Neural cell (in vitro differentiated cells): ENCODE measurements around the gene NHSL2. TPM values are rescaled to one million over a fixed set of nuclear protein-coding genes. Genes with fewer than 3 reads are reported as not detected.

Experiments used
- H2AFZ ChIP-seq: fragments of 200-600, 300-800 bp; sonication (generic), shearing (Covaris generic); 2 replicates; pipeline ENCODE4 v1.6.0; 2014; ENCODE audit warnings: low read depth, mild to moderate bottlenecking, antibody characterized with exemption, low read length, moderate library complexity
- H3F3A ChIP-seq: fragments of 200-600 bp; shearing (Covaris generic); 2 replicates; pipeline ENCODE4 v1.6.1; 2016; ENCODE audit warnings: mild to moderate bottlenecking, moderate library complexity, mixed read lengths, antibody characterized with exemption, low read length; ENCODE audit not compliant: insufficient read depth, poor library complexity, severe bottlenecking
- H3K27ac ChIP-seq: fragments of 200-600, 300-800 bp; sonication (generic), shearing (Covaris generic); 2 replicates; pipeline ENCODE4 v1.5.1; 2014; ENCODE audit warnings: mild to moderate bottlenecking, low read length, moderate library complexity
- H3K27me3 ChIP-seq: fragments of 300-800, 200-600 bp; sonication (generic), shearing (Covaris generic); 2 replicates; pipeline ENCODE4 v1.6.0; 2014; ENCODE audit warnings: mild to moderate bottlenecking, low read depth, low read length, moderate library complexity; ENCODE audit not compliant: insufficient read depth
- H3K36me3 ChIP-seq: fragments of 300-800, 200-600 bp; sonication (generic), shearing (Covaris generic); 2 replicates; pipeline ENCODE4 v1.5.1; 2014; ENCODE audit warnings: mild to moderate bottlenecking, antibody characterized with exemption, low read length, moderate library complexity; ENCODE audit not compliant: insufficient read depth
- H3K4me2 ChIP-seq: fragments of 300-800, 200-600 bp; sonication (generic), shearing (Covaris generic); 2 replicates; pipeline ENCODE4 v1.6.0; 2014; ENCODE audit warnings: mild to moderate bottlenecking, low read length
- H3K4me3 ChIP-seq: fragments of 300-800, 200-600 bp; sonication (generic), shearing (Covaris generic); 2 replicates; pipeline ENCODE4 v1.5.1; 2014; ENCODE audit warnings: mild to moderate bottlenecking, low read length, moderate library complexity
- H3K79me2 ChIP-seq: fragments of 200-600 bp; shearing (Covaris generic); replicated peaks from 2 replicates; pipeline ENCODE4 v1.6.0; 2014; ENCODE audit warnings: mild to moderate bottlenecking, low read length, moderate library complexity; ENCODE audit not compliant: insufficient read depth
- H3K9ac ChIP-seq: fragments of 300-800, 200-600 bp; sonication (generic), shearing (Covaris generic); 2 replicates; pipeline ENCODE4 v1.6.1; 2016; ENCODE audit warnings: mild to moderate bottlenecking, low read length, mixed read lengths
- H3K9me2 ChIP-seq: fragments of 200-600 bp; shearing (Covaris generic); 2 replicates; pipeline ENCODE4 v1.6.1; 2016; ENCODE audit warnings: mild to moderate bottlenecking, low read length, mixed read lengths; ENCODE audit not compliant: insufficient read depth
- H3K9me3 ChIP-seq: fragments of 200-600, 300-800 bp; sonication (generic), shearing (Covaris generic); 2 replicates; pipeline ENCODE4 v1.6.1; 2016; ENCODE audit warnings: mild to moderate bottlenecking, mixed run types, low read length, moderate library complexity, mixed read lengths
- H4K20me1 ChIP-seq: fragments of 200-600 bp; shearing (Covaris generic); 2 replicates; pipeline ENCODE4 v1.6.1; 2016; ENCODE audit warnings: mild to moderate bottlenecking, mixed run types; ENCODE audit not compliant: insufficient read depth
- EP300 ChIP-seq: fragments of 450-650 bp; conservative IDR thresholded peaks from 2 replicates; pipeline ENCODE4 v1.6.1; 2014; ENCODE audit warnings: antibody characterized with exemption, mild to moderate bottlenecking, moderate library complexity; ENCODE audit not compliant: poor library complexity, severe bottlenecking
- EZH2 ChIP-seq: fragments of 200-600, 300-800 bp; shearing (Covaris generic), sonication (generic); IDR thresholded peaks from 2 replicates; pipeline ENCODE4 v1.6.1; 2014; ENCODE audit warnings: antibody characterized with exemption, low read length, borderline replicate concordance, mild to moderate bottlenecking; ENCODE audit not compliant: insufficient read depth, poor library complexity, severe bottlenecking
- MXI1 ChIP-seq: fragments of 450-650 bp; conservative IDR thresholded peaks from 2 replicates; pipeline ENCODE4 v1.6.1; 2014; ENCODE audit warnings: antibody characterized with exemption, mild to moderate bottlenecking; ENCODE audit not compliant: poor library complexity, severe bottlenecking
- POLR2AphosphoS5 ChIP-seq: IDR thresholded peaks from 2 replicates; pipeline ENCODE4 v1.6.1; 2012
- RAD21 ChIP-seq: fragments of 450-650 bp; conservative IDR thresholded peaks from 2 replicates; pipeline ENCODE4 v1.6.1; 2014; ENCODE audit warnings: antibody characterized with exemption, mild to moderate bottlenecking, moderate library complexity
- SMC3 ChIP-seq: fragments of 450-650 bp; conservative IDR thresholded peaks from 2 replicates; pipeline ENCODE4 v1.6.1; 2014; ENCODE audit warnings: antibody characterized with exemption, mild to moderate bottlenecking, moderate library complexity; ENCODE audit not compliant: poor library complexity
- TAF1 ChIP-seq: IDR thresholded peaks from 2 replicates; pipeline ENCODE4 v1.6.1; 2012; ENCODE audit warnings: low read depth
- polyA plus RNA-seq: library from polyadenylated mRNA; depleted of rRNA; stranded (reverse); fragments of >200 nt; gene quantifications from 2 replicates; pipeline ENCODE4 v1.2.3, GENCODE V29; 2014
- TF ChIP-seq, protein P1 (sequence below): IDR thresholded peaks from 2 replicates; pipeline ENCODE4 v1.6.1; 2012; ENCODE audit warnings: borderline replicate concordance
- TF ChIP-seq, protein P2 (sequence below): fragments of 450-650 bp; IDR thresholded peaks from 2 replicates; pipeline ENCODE4 v1.5.1; 2014; ENCODE audit warnings: antibody characterized with exemption, mild to moderate bottlenecking, moderate library complexity; ENCODE audit not compliant: poor library complexity, severe bottlenecking

Gene NHSL2
- polyA plus RNA-seq, 1 donor from 2014 or later = 0.87 TPM

DNA sequence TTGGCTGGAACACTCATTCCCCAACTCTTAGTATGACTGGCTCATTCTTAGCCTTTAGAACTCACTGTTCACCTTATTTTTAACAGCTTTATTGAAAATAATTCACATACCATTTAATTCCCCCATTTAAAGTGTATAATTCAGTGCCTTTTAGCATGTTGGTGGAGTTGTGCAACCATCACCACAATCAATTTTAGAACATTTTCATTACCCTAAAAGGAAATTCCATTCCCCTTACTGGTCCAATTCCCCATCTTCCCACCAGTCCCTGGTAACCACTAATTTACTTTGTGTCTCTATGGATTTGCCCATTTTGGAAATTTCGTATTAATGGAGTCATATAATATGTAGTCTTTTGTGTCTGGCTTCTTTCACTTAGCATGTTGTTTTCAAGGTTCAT is 19.7 kb downstream of the NHSL2 start:
- Histone ChIP-seq H2AFZ (no peak overlapping the region), H3K4me2 (no peak overlapping the region), H3K36me3 (no peaks in the 10 kb centered on the region), H3K9me3 (no peaks in the 10 kb centered on the region), H3K9ac (no peak overlapping the region), H3K9me2 (no peaks in the 10 kb centered on the region), H3K4me3 (no peak overlapping the region), H3K79me2 (no peaks in the 10 kb centered on the region), H3F3A (no peaks in the 10 kb centered on the region), H3K27me3 (no peaks in the 10 kb centered on the region), H4K20me1 (no peaks in the 10 kb centered on the region), H3K27ac (no peak overlapping the region)
- no peak for TF ChIP-seq RAD21
- TF ChIP-seq EZH2 = no peak
- TF ChIP-seq POLR2AphosphoS5 = no peak
- no peak for TF ChIP-seq SMC3
- TF ChIP-seq, protein P1, sequence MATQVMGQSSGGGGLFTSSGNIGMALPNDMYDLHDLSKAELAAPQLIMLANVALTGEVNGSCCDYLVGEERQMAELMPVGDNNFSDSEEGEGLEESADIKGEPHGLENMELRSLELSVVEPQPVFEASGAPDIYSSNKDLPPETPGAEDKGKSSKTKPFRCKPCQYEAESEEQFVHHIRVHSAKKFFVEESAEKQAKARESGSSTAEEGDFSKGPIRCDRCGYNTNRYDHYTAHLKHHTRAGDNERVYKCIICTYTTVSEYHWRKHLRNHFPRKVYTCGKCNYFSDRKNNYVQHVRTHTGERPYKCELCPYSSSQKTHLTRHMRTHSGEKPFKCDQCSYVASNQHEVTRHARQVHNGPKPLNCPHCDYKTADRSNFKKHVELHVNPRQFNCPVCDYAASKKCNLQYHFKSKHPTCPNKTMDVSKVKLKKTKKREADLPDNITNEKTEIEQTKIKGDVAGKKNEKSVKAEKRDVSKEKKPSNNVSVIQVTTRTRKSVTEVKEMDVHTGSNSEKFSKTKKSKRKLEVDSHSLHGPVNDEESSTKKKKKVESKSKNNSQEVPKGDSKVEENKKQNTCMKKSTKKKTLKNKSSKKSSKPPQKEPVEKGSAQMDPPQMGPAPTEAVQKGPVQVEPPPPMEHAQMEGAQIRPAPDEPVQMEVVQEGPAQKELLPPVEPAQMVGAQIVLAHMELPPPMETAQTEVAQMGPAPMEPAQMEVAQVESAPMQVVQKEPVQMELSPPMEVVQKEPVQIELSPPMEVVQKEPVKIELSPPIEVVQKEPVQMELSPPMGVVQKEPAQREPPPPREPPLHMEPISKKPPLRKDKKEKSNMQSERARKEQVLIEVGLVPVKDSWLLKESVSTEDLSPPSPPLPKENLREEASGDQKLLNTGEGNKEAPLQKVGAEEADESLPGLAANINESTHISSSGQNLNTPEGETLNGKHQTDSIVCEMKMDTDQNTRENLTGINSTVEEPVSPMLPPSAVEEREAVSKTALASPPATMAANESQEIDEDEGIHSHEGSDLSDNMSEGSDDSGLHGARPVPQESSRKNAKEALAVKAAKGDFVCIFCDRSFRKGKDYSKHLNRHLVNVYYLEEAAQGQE = no peak

DNA sequence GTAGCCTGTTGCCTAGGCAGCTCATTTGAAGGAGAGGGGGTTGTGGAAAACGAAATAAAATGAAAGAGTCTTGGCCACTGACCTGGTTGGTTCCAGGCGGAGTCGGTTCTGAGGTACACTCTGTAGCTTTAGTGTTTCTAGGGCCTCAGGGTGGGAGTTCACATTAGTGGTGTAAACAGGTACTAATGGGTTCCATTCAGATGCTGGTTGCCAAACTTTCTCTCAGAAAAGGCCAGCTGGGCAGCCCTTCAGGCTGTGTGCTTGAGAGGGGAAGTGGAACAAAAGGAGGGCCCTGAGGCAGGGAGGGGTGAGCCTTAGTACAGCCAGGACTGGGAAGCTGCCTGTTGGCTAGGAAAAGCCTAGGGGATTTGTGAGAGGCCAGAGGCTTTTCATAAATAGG is 24.8 kb downstream of the NHSL2 start:
- Histone ChIP-seq H3K27ac (no peak overlapping the region), H3K27me3 (no peaks in the 10 kb centered on the region)

More for the DNA sequence above, 24.8 kb downstream of the NHSL2 start:
- H3K9ac ChIP-seq = no peak overlapping the region
- H3K4me3 ChIP-seq = no peak overlapping the region
- no peaks in the 10 kb centered on the region for H3K9me2 ChIP-seq
- no peak overlapping the region for H2AFZ ChIP-seq
- no peaks in the 10 kb centered on the region for H3F3A ChIP-seq
- H3K9me3 ChIP-seq = no peaks in the 10 kb centered on the region
- no peaks in the 10 kb centered on the region for H4K20me1 ChIP-seq
- H3K4me2 ChIP-seq = no peak overlapping the region
- TF ChIP-seq, protein P1 = no peak
- TF ChIP-seq POLR2AphosphoS5 (no peak), EP300 (no peak), MXI1 (no peak), TAF1 (no peak)
- TF ChIP-seq, protein P2, sequence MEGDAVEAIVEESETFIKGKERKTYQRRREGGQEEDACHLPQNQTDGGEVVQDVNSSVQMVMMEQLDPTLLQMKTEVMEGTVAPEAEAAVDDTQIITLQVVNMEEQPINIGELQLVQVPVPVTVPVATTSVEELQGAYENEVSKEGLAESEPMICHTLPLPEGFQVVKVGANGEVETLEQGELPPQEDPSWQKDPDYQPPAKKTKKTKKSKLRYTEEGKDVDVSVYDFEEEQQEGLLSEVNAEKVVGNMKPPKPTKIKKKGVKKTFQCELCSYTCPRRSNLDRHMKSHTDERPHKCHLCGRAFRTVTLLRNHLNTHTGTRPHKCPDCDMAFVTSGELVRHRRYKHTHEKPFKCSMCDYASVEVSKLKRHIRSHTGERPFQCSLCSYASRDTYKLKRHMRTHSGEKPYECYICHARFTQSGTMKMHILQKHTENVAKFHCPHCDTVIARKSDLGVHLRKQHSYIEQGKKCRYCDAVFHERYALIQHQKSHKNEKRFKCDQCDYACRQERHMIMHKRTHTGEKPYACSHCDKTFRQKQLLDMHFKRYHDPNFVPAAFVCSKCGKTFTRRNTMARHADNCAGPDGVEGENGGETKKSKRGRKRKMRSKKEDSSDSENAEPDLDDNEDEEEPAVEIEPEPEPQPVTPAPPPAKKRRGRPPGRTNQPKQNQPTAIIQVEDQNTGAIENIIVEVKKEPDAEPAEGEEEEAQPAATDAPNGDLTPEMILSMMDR = no peak
- H3K79me2 ChIP-seq = no peaks in the 10 kb centered on the region
- H3K36me3 ChIP-seq = no peaks in the 10 kb centered on the region
